OCI-LY1 (cell line): Measurements from ENCODE around the gene BEND6.

Experiments
- H2AFZ ChIP-seq: fragments of 200-600 bp; sonication (generic), shearing (Covaris generic); 2 replicates; pipeline ENCODE4 v1.6.0; 2014; ENCODE audit warnings: antibody characterized with exemption, mild to moderate bottlenecking, low read length
- H3F3A ChIP-seq: fragments of 200-600 bp; sonication (generic), shearing (Covaris generic); 2 replicates; pipeline ENCODE4 v1.6.0; 2014; ENCODE audit warnings: mild to moderate bottlenecking, antibody characterized with exemption, low read length, moderate library complexity; ENCODE audit not compliant: insufficient read depth
- H3K27ac ChIP-seq: fragments of 200-600 bp; sonication (generic); 2 replicates; pipeline ENCODE4 v1.5.1; 2014; ENCODE audit warnings: low read length, mixed run types, mild to moderate bottlenecking, low read depth; ENCODE audit not compliant: poor library complexity, severe bottlenecking
- H3K27me3 ChIP-seq: fragments of 200-600 bp; sonication (generic); 2 replicates; pipeline ENCODE4 v1.6.0; 2014; ENCODE audit warnings: antibody characterized with exemption, mild to moderate bottlenecking, low read length, moderate library complexity; ENCODE audit not compliant: insufficient read depth
- H3K36me3 ChIP-seq: fragments of 200-600 bp; sonication (generic); 2 replicates; pipeline ENCODE4 v1.6.1; 2014; ENCODE audit warnings: mild to moderate bottlenecking, antibody characterized with exemption, low read length, moderate library complexity, mixed read lengths; ENCODE audit not compliant: insufficient read depth
- H3K4me1 ChIP-seq: fragments of 200-600 bp; sonication (generic); 2 replicates; pipeline ENCODE4 v1.5.1; 2014; ENCODE audit warnings: mild to moderate bottlenecking, low read length, moderate library complexity; ENCODE audit not compliant: insufficient read depth, severe bottlenecking
- H3K4me2 ChIP-seq: fragments of 200-600 bp; sonication (generic), shearing (Covaris generic); 2 replicates; pipeline ENCODE4 v1.6.1; 2014; ENCODE audit warnings: low read length
- H3K4me3 ChIP-seq: fragments of 200-600 bp; sonication (generic); 2 replicates; pipeline ENCODE4 v1.5.1; 2014; ENCODE audit warnings: low read length, low read depth, mild to moderate bottlenecking, mixed read lengths; ENCODE audit not compliant: poor library complexity, severe bottlenecking
- H3K79me2 ChIP-seq: fragments of 200-600 bp; shearing (Covaris generic); 2 replicates; pipeline ENCODE4 v1.6.1; 2016; ENCODE audit warnings: mixed run types, low read length, mixed read lengths; ENCODE audit not compliant: insufficient read depth
- H3K9ac ChIP-seq: fragments of 200-600 bp; sonication (generic), shearing (Covaris generic); 2 replicates; pipeline ENCODE4 v1.6.1; 2014; ENCODE audit warnings: mild to moderate bottlenecking, low read length, mixed read lengths
- H3K9me2 ChIP-seq: fragments of 200-600 bp; sonication (generic), shearing (Covaris generic); 2 replicates; pipeline ENCODE4 v1.6.1; 2014; ENCODE audit warnings: low read depth, mild to moderate bottlenecking, low read length, mixed read lengths
- H3K9me3 ChIP-seq: fragments of 200-600 bp; shearing (Covaris generic); 2 replicates; pipeline ENCODE4 v1.6.1; 2014; ENCODE audit warnings: low read length, mixed read lengths
- H4K20me1 ChIP-seq: fragments of 200-600 bp; sonication (generic), shearing (Covaris generic); 2 replicates; pipeline ENCODE4 v1.6.0; 2016; ENCODE audit warnings: mild to moderate bottlenecking, low read length; ENCODE audit not compliant: insufficient read depth
- EZH2 ChIP-seq: fragments of 200-600 bp; sonication (generic), shearing (Covaris generic); IDR thresholded peaks from 2 replicates; pipeline ENCODE4 v1.8.0; 2017; ENCODE audit warnings: borderline replicate concordance, mixed run types, mild to moderate bottlenecking, antibody characterized with exemption, low read length, moderate library complexity, mixed read lengths
- TF ChIP-seq, protein P1 (sequence below): fragments of 200-600 bp; sonication (generic), shearing (Covaris generic); IDR thresholded peaks from 2 replicates; pipeline ENCODE4 v1.5.1; 2017; ENCODE audit warnings: mild to moderate bottlenecking, antibody characterized with exemption, low read length, moderate library complexity, mixed read lengths

Gene BEND6

GRCh38 chr6:56922645-56923044 is 32.3 kb upstream of the BEND6 start:
- no peaks in the 10 kb centered on the region for H3K79me2 ChIP-seq
- no peaks in the 10 kb centered on the region for H3K9me2 ChIP-seq
- no peaks in the 10 kb centered on the region for H3K36me3 ChIP-seq
- no peaks in the 10 kb centered on the region for H4K20me1 ChIP-seq
- no peak overlapping the region for H3K4me3 ChIP-seq
- no peak overlapping the region for H3K4me2 ChIP-seq
- no peaks in the 10 kb centered on the region for H3K4me1 ChIP-seq
- no peak overlapping the region for H3K9ac ChIP-seq
- no peaks in the 10 kb centered on the region for H3F3A ChIP-seq
- H3K9me3 ChIP-seq, result no peaks in the 10 kb centered on the region
- TF ChIP-seq EZH2, result no peak
- TF ChIP-seq, protein P1, sequence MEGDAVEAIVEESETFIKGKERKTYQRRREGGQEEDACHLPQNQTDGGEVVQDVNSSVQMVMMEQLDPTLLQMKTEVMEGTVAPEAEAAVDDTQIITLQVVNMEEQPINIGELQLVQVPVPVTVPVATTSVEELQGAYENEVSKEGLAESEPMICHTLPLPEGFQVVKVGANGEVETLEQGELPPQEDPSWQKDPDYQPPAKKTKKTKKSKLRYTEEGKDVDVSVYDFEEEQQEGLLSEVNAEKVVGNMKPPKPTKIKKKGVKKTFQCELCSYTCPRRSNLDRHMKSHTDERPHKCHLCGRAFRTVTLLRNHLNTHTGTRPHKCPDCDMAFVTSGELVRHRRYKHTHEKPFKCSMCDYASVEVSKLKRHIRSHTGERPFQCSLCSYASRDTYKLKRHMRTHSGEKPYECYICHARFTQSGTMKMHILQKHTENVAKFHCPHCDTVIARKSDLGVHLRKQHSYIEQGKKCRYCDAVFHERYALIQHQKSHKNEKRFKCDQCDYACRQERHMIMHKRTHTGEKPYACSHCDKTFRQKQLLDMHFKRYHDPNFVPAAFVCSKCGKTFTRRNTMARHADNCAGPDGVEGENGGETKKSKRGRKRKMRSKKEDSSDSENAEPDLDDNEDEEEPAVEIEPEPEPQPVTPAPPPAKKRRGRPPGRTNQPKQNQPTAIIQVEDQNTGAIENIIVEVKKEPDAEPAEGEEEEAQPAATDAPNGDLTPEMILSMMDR, result no peak
- no peaks in the 10 kb centered on the region for H3K27me3 ChIP-seq
- no peak overlapping the region for H3K27ac ChIP-seq
- no peak overlapping the region for H2AFZ ChIP-seq

- H3K9ac ChIP-seq, result no peak overlapping the region
- H3F3A ChIP-seq, result no peaks in the 10 kb centered on the region
- no peak overlapping the region for H2AFZ ChIP-seq
- H3K4me3 ChIP-seq, result no peak overlapping the region
- no peaks in the 10 kb centered on the region for H3K9me3 ChIP-seq
- no peak for TF ChIP-seq EZH2
- TF ChIP-seq, protein P1, result no peak
- no peaks in the 10 kb centered on the region for H3K4me1 ChIP-seq
- H3K79me2 ChIP-seq, result no peaks in the 10 kb centered on the region
- H3K9me2 ChIP-seq, result no peaks in the 10 kb centered on the region
- H3K27ac ChIP-seq, result no peak overlapping the region
- H3K36me3 ChIP-seq, result no peaks in the 10 kb centered on the region
- no peak overlapping the region for H3K4me2 ChIP-seq
- H3K27me3 ChIP-seq, result no peaks in the 10 kb centered on the region
- H4K20me1 ChIP-seq, result no peaks in the 10 kb centered on the region
These were observed 31.3 kb upstream of the BEND6 start for GRCh38 chr6:56923565-56923964.

DNA sequence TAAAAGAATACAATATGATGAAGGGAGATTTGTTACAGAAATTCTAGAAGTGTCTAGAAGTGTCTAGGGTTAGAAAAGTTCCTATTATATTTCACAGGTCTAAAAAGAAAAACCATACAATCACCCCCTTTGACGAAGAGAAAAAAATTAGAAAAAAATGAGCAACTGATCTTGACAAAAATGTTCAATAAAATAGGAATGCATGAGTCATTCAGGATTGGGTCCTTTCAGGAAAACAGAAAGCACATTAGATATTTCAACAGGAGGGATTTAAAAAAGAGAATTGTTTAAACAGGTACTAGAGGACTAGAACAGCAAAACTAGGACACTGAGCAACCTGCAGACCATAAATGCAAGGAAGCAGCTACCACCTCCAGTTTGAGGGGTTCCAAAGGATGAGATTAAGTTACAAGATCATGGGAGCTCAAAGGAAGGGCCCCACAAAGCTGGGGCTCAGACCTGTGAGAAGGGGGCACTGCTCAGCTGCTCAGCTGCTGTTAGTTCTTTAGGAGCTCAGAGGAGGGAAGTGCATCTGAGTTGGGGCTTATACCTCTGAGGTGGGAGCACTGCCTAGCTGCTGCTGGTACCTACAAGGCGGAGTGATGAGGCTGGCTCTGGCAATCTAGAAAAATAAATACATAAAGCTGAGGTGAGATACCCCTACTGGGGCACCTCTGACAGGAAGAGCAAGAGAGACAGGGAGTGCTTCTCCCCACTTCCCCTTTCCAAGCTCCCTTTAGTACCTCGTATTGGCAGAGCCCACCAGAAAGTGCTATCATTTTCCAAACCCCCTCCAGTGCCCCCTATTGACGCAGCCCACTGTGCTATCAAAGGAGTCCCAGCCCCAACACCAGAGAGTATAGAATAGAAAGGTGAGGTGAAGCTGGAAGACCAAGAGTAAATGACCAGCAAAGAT is 27.1 kb upstream of the BEND6 start:
- H3F3A ChIP-seq, result no peaks in the 10 kb centered on the region
- no peak overlapping the region for H3K4me3 ChIP-seq
- H4K20me1 ChIP-seq, result no peaks in the 10 kb centered on the region
- H3K4me1 ChIP-seq, result no peaks in the 10 kb centered on the region
- no peak overlapping the region for H3K27ac ChIP-seq
- no peak overlapping the region for H3K4me2 ChIP-seq
- no peak overlapping the region for H2AFZ ChIP-seq
- no peaks in the 10 kb centered on the region for H3K36me3 ChIP-seq
- no peaks in the 10 kb centered on the region for H3K9me3 ChIP-seq
- no peaks in the 10 kb centered on the region for H3K27me3 ChIP-seq
- H3K9me2 ChIP-seq, result no peaks in the 10 kb centered on the region
- TF ChIP-seq, protein P1, result no peak
- no peak for TF ChIP-seq EZH2
- H3K9ac ChIP-seq, result no peak overlapping the region
- no peaks in the 10 kb centered on the region for H3K79me2 ChIP-seq
